NCI-H345 treated with DMSO at 0.1 percent for 48 hours (cell line): ENCODE data around the gene DUSP2.
A peak's percentile ranks its signal among the peaks of the same experiment; 100 is the strongest.

ENCODE experiments used
- DNase-seq: peaks from one replicate; lab custom pipeline; 2025; ENCODE audit not compliant: unreplicated experiment; lab: John Stamatoyannopoulos, UW

Gene DUSP2, protein sequence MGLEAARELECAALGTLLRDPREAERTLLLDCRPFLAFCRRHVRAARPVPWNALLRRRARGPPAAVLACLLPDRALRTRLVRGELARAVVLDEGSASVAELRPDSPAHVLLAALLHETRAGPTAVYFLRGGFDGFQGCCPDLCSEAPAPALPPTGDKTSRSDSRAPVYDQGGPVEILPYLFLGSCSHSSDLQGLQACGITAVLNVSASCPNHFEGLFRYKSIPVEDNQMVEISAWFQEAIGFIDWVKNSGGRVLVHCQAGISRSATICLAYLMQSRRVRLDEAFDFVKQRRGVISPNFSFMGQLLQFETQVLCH

DNA sequence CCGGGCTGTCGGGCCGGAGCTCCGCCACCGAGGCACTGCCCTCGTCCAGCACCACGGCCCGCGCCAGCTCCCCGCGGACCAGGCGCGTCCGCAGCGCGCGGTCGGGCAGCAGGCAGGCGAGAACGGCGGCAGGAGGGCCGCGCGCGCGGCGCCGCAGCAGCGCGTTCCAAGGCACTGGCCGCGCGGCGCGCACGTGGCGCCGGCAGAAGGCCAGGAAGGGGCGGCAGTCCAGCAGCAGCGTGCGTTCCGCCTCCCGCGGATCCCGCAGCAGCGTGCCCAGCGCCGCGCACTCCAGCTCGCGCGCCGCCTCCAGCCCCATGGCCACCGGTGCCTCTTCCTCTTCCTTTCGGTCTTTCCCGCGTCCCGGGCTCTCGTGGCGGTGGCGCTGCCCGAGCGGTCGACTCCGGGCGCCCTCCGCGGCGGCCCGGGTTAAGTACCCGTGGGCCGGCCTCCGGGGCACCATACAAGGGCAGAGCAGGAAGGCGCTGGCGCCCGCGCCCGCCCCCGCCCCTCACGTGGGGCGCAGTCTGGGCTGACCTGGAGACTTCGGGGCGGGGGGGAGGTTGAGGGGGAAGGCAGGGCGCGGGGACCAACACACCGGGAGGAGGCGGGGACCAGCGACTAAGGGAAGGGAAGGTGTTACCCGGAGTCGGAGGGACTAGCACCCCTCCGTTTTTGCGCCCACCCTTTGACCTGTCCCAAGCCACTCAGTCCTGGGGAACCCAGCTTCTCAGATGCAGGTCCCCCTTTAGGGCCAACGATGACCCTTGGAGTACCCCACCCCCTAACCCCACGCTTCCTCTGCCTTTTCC is at the start of gene DUSP2:
DUSP2 (minus strand) TSS at position 405 of the 812 bp plus-strand sequence; CDS start at position 319, 86 bp downstream.
- DNase-seq = no peak

GRCh38 chr2:96191937-96192670 is 46.9 kb upstream of the DUSP2 start:
- DNase-seq = no peak

DNA sequence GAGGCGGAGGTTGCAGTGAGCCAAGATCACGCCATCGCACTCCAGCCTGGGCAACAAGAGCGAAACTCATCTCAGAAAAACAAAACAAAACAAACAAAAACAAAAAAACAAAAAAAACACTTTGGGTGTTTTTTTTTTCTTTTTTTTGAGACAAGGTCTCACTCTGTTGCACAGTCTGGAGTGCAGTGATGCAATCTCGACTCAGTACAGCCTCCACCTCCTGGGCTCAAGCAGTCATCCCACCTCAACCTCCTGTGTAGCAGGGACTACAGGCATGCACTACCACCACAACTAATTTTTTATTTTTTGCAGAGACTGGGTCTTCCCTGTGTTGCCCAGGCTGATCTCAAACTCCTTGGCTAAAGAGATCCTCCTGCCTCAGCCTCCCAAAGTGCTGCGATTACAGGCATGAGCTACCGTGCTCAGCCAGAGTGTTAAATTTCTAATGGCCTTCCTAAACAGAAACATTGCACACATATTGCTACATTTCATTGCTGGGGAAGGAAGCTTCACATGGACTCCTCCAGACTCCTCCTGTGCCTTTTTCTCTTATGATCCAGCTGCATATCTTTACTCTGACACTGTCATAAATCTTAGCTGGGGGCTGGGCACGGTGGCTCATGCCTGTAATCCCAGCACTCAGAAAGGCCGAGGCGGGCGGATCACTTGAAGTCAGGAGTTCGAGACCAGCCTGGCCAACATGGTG is 43.7 kb upstream of the DUSP2 start:
- no peak for DNase-seq

GRCh38 chr2:96186562-96186961 is 41.3 kb upstream of the DUSP2 start:
- DNase-seq = no peak

DNA sequence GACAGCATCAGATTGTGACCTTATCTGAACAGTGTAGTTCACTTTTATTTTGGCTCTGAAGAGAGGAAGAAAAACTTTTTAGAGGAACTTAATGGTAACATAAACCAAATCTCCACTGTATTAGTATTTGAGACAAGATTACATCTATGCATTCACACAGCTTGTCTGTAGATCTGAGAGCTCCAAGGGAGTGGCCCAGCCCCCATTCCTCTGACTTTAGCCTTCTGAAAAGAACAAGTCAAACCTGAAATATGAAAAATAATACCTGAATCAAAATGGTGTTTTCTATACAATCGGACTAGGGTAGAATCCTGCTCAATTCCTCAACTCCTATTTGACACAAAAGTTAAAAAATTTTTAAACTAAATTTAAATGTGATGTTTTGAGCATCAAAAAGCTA is 40.3 kb upstream of the DUSP2 start:
- no peak for DNase-seq

DNA sequence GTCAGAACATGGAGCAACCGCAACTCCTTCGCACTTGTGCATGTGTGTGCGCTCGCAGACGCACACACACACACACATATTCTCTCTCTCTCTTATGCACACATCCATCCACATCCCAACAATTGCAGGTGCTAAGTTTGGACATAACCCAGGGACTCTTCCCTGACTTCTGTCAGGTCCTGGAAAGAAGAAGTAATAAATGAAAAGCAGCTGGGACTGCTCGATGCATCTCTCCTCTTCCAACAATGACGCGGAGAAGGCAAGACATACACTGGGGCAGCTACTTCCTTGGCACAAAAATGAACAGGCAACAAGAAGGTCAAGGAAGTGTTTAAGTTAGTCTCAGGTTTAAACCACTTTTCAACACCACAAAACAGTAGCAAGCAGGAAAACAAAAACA is 39.7 kb upstream of the DUSP2 start:
- DNase-seq = no peak

GRCh38 chr2:96184188-96184587 is 38.9 kb upstream of the DUSP2 start:
- DNase-seq = no peak

DNA sequence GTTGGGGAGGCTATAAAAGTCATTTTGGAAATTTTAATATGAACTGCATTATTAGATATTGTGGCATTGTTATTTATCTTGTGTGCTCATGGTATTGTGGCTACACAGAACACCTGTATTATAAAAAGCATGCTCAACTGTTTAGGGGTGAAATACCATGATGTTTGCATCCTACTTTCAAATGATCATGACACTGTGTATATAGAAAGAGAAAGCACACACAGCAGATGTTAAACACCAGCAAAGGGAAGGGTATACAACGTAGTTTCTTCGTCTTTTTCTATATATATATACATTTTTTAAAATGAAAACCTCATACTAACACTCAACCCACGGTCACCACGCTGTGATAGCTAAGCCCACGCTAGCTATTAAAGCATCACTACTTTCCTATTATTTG is 36.3 kb upstream of the DUSP2 start:
- no peak for DNase-seq

GRCh38 chr2:96180521-96180920 is 35.3 kb upstream of the DUSP2 start:
- DNase-seq = no peak

- DNase-seq = no peak
These were observed 34.8 kb upstream of the DUSP2 start for GRCh38 chr2:96180002-96180401.

GRCh38 chr2:96176661-96177060 is 31.4 kb upstream of the DUSP2 start:
- no peak for DNase-seq

GRCh38 chr2:96175951-96176350 is 30.7 kb upstream of the DUSP2 start:
- DNase-seq = no peak

DNA sequence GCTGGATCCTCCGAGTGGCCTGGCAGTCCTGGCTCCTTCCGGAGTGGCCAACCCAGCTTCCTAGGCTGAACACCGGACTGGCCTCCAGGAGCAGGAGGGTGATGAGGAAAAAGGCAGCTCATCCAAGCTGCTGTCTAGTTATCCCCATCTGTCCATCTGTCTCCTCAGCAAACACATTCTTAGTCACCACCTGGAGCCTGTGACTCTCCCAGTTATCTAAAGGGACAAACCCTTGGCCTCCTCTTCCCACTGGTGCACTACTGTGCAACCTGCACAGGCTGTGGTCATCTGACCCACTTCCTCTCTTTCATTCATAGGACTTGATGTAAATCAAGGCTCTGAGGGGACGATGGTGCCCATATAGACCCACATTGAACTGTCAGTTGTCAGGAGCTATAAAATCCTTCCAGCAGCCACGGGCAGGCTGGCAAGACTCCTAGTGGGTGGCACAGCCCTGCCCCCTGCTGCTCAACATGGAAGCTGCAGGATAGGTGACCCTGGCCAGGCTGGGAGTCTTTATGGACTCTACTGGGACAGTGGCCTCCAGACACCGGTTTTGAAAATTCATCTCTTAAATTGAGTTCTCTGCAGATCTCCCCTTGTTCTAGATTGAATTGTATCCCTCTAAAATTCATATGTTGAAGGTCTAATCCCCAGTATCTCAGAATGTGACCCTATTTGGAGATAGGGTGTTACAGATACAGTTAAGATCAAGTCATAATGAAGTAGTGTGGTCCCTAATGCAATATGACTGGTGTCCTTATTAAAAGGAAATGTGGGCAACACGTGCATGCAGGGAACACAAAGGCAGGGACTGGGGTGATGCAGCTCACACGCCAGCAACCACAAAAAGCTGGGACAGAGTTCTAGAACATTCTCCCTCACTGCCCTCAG is 29.3 kb upstream of the DUSP2 start:
- DNase-seq = peak; percentile 22

DNA sequence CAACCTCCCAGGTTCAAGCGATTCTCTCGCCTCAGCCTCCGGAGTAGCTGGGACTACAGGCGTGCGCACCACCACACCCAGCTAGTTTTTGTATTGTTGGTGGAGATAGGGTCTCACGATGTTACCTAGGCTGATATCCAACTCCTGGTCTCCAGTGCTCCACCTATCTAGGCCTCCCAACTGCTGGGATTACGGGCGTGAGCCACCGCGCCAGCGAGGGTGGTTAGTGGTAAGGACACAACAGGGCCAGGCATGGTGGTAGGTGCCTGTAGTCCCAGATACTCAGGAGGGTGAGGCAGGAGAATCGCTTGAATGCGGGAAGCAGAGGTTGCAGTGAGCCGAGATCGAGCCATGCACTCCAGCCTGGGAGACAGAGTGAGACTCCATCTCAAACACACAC is 26.6 kb upstream of the DUSP2 start:
- no peak for DNase-seq

DNA sequence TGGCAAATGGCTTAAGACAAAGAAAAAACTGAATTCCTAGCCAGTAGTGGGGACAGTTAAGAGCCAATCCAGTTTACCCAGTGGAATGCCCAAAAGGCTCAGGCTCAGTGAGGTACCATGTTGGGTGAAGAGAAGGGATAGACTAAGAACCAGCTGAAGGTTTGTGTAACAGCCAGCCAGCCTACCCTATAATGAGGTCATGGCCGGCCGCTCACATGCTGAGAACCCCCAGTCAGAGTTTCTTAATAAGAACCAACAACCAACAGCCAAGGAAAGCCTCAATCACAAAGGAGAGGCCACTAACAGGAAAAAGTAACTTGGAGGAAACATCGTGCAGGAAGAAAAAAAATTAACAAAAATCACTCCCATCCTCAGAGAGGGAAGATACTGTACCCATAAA is 25.4 kb upstream of the DUSP2 start:
- no peak for DNase-seq

GRCh38 chr2:96169868-96170507 is 24.7 kb upstream of the DUSP2 start:
- no peak for DNase-seq

- no peak for DNase-seq
These were observed 22.3 kb upstream of the DUSP2 start for GRCh38 chr2:96167407-96168013.

DNA sequence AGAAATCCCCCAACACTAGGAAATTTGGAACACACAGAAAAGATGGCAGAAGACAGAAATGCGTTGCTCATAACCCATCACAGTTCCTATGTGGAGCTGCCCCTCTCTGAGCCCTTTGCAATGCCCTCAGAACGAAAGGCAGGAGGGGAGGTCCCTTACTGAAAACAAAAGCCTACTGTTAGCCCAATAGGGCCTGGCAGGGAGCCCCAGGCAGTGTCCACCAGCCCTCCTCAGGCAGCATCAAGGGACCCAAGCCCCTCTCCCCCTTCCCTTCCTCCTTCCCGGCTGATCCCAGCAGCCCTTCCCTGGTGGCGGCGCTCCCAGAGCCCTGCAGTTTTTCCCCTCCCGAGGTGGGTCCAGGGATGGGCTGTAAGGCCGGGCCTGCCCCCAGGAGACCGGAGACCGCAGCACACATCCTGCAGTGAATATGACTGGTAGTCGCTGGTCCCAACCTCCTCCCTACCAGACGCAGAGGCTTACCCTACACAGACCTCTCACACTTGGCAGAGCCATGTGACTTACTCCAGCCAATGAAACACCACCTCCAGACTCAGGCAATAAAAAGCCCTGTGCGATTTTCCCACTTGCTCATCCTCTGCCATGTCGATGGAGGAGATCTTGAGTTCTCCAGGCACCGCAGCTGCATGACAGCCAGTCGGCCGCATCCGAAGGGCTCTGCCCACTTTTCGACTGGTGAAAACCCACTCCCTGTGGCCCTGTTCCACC is 19.4 kb upstream of the DUSP2 start:
- no peak for DNase-seq
